Effector CD8-positive, alpha-beta T cell (primary cell): Measurements from ENCODE around the gene PDE6B.
"Not testable (repeated sequence)": the region's sequence is repeated elsewhere in the genome, so short reads cannot be mapped to it uniquely, and the experiment has no call there.

Source experiments
- DNase-seq: peaks from one replicate; lab custom pipeline; 2025; lab: John Stamatoyannopoulos, UW

The PDE6B gene

GRCh38 chr4:635851-636627 lies 10.7 kb downstream of the PDE6B start:
- no peak for DNase-seq

DNA sequence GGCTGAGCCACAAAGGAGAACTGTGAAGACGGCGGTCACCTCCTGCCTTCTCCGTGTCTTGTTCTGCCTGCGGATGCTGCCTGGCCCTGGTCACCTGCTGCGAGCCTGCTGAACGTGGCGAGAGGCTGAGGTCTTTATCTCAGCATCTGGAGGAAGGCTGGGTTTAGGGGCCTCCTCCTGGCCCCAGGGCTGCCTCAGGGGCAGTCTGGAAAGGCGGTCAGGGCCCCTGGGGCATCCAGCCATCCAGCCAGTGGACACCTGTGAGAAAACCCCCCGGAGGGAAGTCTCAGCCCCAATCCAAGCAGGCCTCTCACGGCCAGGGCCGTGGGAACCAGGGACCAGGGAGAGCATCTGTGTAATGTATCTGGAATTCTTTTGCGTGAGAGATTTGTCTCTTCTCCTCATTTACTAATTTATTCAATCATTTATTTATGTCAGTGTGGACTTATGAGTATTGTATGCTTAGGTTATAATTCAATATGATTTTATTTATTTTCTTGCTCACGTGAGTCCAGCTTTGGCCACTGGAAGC lies 11.3 kb downstream of the PDE6B start:
- DNase-seq = no peak

GRCh38 chr4:637536-638280 lies 12.3 kb downstream of the PDE6B start:
- DNase-seq = no peak

GRCh38 chr4:642366-642765 lies 17.0 kb downstream of the PDE6B start:
- DNase-seq = not testable (repeated sequence)

DNA sequence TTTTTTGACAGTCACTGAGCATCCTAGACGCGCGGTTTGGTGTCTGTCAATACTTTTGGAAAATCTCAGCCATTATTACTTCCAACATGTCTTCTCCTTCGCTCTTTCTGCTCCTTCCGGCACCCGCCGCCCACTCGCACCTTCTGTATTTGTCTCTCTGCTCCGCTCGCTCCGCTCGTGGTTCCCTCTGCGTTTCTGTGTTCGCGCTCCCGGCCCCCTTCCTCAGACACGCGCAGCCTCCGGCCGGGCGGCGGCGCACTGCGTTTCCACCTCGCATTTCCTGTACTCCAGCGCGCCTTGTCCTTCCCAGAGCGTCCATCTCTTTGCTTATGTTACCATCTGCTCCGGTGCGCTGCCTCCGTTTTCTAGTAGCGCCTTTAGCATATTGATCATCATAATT lies 21.1 kb downstream of the PDE6B start:
- no peak for DNase-seq

DNA sequence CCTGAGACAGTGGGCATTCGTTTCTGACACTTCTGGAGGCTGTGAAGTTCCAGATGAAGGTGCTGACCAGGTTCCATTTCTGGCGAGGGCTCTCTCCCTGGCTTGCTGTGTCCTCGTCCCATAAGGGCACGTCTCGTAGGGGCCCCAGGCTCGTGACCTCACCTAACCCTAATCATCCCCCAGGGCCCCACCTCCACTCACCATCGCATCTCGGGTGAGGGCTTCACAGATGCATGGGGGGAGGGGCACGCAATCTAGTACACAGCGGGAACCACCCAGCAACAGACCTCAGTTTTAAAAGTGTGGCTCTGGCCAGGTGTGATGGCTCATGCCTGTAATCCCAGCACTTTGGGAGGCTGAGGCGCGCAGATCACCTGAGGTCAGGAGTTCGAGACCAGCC lies 22.1 kb downstream of the PDE6B start:
- no peak for DNase-seq

DNA sequence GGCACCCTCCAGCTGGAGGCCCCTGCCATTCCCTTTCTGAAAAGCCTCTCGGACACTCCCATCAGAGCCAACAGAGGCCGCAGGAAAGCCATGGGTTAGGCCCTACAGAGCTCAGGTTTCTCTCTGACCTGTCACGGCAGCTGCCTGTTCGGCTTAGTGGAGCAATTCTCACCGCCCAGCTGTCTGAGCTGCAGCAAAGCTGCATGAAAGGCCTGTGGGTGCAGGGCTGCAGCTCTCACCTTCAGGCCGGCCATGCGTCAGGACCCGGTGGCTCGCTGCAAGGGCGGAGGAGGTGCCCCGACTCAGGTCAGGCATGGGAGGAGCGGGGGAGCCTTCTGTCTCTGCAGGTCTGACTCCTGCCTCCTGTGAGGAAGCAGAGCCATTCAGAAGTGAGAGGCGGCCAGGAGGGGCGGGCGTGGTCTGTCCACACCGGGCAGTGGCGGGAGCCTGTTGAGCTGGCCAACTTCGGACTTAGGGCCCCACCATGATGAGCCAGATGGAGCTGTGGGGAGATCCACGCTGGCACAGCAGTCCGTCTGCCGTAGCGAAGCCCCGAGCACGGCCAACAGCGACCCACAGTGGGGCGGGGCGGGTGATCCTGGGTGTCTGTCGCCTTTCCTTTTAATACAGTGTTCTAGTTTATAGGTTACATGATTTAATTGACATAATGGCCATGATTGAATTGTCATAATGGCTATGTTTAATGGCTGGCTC lies 23.4 kb downstream of the PDE6B start:
- no peak for DNase-seq

DNA sequence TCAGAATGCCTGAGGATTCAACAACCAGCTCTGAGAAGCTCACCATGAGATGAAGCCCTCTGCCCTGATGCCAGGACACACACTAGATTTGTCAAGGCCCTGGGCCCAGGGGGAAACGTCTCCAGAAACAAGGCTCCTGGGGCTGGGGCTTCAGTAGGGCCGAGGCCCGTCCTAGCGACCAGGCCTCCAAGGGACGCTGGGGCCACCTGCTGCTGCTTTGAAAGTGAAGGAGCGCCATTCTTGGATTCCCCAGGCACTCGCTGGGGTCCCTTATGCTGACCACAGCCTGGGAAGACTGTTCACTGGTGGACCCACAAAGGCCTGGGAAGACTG lies 23.9 kb downstream of the PDE6B start:
- DNase-seq = no peak

- no peak for DNase-seq
These were observed 24.5 kb downstream of the PDE6B start for GRCh38 chr4:649751-650310.

- no peak for DNase-seq
These were observed 25.1 kb downstream of the PDE6B start for GRCh38 chr4:650461-650860.

GRCh38 chr4:650951-651883 lies 25.8 kb downstream of the PDE6B start:
- DNase-seq = no peak

DNA sequence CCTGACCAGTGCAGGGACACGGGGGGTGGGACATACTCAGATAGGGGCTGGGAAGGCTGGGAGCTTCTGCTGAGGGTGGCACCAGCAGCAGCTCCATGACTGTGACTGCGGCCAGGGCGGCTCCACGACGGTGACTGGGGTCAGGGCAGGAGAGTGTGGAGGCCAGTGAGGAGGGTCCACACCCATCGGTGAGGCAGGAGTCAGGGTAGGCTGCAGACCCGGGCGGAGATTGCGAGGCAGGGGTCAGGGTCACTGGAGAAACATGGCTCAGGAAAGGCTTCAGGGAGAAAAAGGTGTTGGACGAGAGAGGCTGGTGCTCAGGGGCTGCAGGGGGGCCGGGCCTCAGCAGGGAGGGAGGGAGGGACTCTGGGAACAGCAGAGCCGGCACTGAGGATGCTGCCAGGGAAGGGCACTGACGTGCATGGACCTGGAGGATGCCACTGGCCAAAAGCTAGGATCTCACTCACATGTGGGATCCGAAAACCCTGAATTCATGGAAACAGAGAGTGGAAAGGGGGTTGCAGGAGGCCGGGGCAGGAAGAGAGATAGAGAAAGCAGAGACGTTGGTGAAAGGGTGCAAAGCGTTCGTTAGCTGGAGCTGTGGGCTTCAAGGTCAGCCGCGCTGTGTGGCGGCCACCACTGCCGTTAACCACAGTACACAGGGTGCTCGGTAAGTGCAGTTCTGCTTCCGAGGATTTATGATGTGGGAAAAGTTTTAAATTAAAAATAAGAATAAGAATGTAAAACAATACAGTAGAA lies 26.7 kb downstream of the PDE6B start:
- DNase-seq = no peak

DNA sequence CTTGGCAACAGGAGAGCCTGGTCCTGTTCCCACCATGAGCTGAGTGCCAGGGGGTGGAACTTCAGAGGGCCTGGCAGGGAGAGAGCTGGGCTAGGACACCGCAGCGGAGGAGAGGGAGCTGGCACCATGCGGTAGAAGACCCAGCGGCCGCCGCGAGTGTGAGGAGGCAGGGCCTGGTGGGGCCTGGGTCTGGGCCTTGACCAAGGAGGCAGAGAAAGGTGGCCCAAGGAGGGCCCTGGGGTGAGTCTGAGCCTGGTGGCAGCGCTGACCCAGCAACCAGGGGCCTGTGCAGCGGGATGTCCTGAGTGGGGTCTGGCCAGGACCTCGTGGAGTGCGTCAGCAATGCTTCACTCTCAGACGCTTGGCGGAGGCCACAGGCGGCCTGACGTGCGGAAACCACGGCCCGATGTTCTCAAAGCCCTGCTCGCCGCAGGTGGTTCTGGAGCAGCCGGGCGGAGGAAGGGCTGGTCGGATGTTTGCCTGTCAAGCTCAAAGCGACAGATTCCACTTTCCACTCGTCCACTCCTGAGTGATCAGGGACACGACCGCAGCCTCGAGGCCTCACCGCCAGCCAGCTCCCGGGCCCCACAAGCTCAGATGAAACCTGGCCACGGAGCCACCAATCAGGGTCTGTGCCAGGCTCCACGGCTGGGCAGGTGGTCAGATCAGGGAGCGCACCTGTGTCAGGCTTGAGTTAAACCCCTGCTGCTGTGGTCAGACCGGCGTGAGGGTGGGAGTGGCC lies 27.9 kb downstream of the PDE6B start:
- DNase-seq = no peak

- no peak for DNase-seq
These were observed 28.6 kb downstream of the PDE6B start for GRCh38 chr4:653831-654502.

DNA sequence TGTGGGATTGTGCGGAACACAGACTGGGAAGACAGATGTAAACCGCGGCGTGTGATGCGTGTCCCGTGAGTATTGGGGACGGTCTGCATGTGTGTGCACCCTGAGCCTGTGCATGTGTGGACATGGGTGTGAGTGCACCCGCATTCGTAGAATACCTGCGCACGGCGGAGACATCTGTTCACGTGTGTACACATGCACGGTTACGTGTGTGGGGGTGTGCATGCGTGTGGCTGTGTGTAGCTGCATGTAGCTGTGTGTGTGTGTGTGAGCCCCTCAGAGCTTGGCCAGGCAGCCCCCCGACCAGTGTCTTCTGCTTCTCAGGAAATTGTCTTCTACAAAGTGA lies 29.1 kb downstream of the PDE6B start:
- no peak for DNase-seq

DNA sequence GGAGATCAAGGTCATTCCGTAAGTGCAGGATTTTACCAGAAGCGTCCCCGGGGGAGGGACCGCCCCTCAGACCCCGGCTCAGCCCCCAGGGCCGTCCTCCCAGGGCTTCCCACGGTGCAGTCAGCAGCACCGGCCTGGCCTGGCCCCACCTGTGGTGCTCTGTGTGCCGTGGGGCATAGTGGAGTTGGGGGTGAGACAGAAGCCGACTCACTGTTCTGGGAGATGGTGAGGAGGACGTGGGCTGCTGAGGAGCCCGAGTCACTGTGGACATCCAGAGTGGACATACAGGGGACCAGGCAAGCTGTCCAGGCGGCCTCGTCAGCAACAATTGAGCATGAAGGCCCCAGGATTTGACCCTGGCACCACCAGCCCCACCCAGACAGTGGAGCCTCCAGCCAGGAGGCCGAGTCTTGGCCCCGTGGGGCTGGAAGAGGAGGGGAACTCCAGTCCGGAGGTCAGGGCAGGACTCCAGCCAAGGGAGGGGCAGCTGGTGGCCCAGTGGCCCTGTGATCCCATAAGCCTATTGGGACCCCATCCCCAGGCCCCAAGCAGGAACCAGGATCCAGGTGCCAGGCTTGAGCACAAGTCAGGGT lies 29.6 kb downstream of the PDE6B start:
- DNase-seq = no peak

DNA sequence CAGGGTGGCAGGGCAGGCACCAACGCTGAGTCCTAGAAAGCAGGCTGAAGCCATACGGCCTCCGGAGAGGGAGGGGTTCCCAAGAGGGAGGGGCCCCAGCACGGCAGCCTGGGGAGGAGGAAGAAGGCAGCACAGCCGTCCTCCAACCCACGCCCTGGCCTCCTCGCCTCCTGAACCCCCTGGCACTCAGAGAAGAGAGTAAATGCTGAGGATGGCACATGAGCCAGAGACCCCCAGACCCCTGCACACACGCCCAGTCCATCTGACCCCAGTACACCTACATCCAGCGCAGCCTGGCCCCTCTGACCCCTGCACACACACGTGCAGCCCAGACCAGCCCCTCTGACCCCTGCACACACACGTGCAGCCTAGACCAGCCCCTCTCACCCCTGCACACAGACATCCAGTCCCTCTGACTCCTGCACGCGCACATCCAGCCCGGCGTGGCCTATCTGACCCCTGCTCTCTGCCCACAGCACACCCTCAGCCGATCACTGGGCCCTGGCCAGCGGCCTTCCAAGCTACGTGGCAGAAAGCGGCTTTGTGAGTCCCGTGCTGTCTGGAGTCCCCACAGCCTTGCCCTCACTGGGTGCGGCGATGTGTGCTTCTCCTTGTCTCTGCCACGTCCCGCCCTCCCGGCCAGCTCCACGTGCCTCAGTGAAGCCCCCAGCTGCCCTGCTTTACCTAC lies 30.2 kb downstream of the PDE6B start:
- DNase-seq = no peak
